22Rv1 (cell line): ENCODE results near the gene SH2D3C.

Experiments used
- H3K27ac ChIP-seq: fragments of 450-650 bp; 2 replicates; pipeline ENCODE4 v1.5.1; 2017
- CTCF ChIP-seq: fragments of 450-650 bp; IDR thresholded peaks from 2 replicates; pipeline ENCODE4 v1.5.1; 2017; ENCODE audit warnings: mild to moderate bottlenecking
- ZFX ChIP-seq: fragments of 450-650 bp; IDR thresholded peaks from 2 replicates; pipeline ENCODE4 v1.6.1; 2017; ENCODE audit warnings: antibody characterized with exemption, borderline replicate concordance

SH2D3C gene

GRCh38 chr9:127780126-127780885, 1.8 kb upstream of the SH2D3C start:
- TF ChIP-seq CTCF (no peak), ZFX (no peak)

GRCh38 chr9:127779136-127779981, 893 bp upstream of the SH2D3C start:
- H3K27ac ChIP-seq = no peak overlapping the region
- TF ChIP-seq CTCF (no peak), ZFX (no peak)

More at GRCh38 chr9:127780126-127780885, 1.8 kb upstream of the SH2D3C start:
- H3K27ac ChIP-seq = no peak overlapping the region

- no peak overlapping the region for H3K27ac ChIP-seq
- TF ChIP-seq CTCF = no peak
- no peak for TF ChIP-seq ZFX
Measured at GRCh38 chr9:127777368-127777980, 992 bp downstream of the SH2D3C start.

- H3K27ac ChIP-seq = no peak overlapping the region
- TF ChIP-seq ZFX = no peak
- no peak for TF ChIP-seq CTCF
Measured at GRCh38 chr9:127776924-127777289, 1.6 kb downstream of the SH2D3C start.

- TF ChIP-seq CTCF = no peak
- no peak overlapping the region for H3K27ac ChIP-seq
Measured at GRCh38 chr9:127776195-127776923, 2.1 kb downstream of the SH2D3C start.

GRCh38 chr9:127773981-127774380, 4.5 kb downstream of the SH2D3C start:
- no peak overlapping the region for H3K27ac ChIP-seq
- TF ChIP-seq ZFX (no peak), CTCF (no peak)
